Measurements from ENCODE around the gene CFAP20DC.
"Not testable (repeated sequence)": the region's sequence is repeated elsewhere in the genome, so short reads cannot be mapped to it uniquely, and the experiment has no call there.

Gene CFAP20DC

DNA sequence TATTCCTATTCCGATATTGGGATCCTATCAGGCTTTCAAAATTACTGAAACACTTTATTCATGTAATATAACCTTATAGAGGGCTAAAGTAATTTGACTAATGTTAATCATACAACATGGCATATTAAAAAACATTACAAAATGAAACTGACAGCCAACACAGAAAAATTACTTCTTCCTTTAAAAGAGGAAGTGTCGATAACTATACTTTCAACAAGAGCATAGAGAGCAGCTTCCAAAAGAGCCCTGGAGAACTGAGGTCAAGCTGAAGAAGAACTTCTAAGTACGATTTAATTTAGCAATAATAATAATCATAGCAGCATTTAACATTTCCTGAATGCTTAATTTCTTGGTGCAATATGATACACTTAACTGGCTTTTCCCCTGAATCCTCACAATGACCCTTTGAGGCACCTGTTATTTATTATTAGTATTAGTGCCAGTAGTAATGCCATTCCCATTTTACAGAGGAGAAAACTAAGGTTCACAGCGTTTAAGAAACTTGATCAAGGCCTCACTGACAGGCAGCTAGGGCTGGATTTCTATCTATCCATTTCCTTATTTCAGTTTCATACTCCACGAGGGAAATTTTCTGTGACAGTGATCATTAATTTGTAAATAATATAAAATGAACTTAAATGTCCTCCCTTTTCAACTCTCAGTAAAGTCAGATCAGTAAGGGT, 181.6 kb downstream of the CFAP20DC start:
- no peak for DNase-seq (ENCODE audit: low spot score)

- DNase-seq (ENCODE audit: low spot score) = no peak
Observed at GRCh38 chr3:58867621-58868020, 182.2 kb downstream of the CFAP20DC start.

- no peak for DNase-seq (ENCODE audit: low spot score)
Observed at GRCh38 chr3:58866079-58866478, 183.7 kb downstream of the CFAP20DC start.

DNA sequence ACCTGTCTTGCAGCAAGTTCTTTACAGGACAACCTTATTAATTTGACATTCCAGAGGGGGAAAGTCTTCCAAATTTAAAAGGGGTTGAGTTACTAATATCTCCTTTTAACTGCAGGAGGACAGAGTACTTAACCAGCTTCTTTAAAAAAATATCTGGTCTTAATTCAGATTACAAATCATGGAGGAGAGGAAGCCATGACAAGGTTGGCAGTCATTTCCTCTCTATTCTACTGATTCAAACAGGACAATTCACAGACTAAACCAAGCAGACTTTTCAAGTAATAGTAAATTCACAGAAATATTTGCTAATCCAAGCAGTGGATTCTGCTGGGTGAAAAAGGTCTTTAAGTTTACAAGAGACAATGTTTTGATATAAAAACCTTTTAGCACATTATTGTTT, 185.3 kb downstream of the CFAP20DC start:
- no peak for DNase-seq (ENCODE audit: low spot score)

- no peak for DNase-seq (ENCODE audit: low spot score)
Observed at GRCh38 chr3:58863206-58863605, 186.6 kb downstream of the CFAP20DC start.

GRCh38 chr3:58861551-58861950, 188.3 kb downstream of the CFAP20DC start:
- DNase-seq (ENCODE audit: low spot score) = no peak

DNA sequence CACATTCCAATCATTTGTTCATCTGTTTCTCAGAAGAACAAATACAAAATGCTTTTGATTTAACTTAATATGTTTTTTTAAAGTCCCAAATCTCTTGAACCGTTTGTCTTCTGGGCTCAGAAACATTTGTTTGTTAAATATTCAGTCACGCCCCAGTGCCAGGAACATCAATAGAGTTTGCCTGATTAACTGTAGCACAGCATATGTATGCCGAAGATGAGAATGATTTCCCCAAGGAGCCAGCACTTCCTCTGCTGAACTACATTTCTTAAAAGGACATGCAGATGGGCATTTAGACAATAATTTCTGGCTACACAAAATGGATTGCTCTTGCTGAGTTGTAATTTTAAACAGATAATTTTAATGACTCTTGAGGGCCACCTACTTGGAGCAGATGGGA, 191.7 kb downstream of the CFAP20DC start:
- DNase-seq (ENCODE audit: low spot score) = no peak

DNA sequence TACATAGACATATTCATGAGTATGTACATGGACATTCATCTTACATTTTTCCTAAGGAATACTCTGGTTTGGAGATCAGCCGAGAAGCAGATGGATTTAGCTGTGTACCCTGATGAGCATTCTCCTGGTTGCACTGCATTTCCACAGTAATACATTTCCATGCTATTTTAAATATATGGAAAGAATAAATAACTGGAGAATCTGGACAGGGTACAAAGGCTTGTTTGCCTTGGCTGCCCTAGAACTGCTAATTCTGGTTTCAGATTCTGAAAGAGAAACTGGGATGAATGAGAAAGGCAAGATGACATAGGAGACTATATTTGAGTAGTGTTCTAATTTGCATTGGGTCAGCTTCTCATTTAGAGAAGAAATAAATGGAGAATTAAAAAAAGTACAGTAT, 192.4 kb downstream of the CFAP20DC start:
- DNase-seq (ENCODE audit: low spot score) = no peak

DNA sequence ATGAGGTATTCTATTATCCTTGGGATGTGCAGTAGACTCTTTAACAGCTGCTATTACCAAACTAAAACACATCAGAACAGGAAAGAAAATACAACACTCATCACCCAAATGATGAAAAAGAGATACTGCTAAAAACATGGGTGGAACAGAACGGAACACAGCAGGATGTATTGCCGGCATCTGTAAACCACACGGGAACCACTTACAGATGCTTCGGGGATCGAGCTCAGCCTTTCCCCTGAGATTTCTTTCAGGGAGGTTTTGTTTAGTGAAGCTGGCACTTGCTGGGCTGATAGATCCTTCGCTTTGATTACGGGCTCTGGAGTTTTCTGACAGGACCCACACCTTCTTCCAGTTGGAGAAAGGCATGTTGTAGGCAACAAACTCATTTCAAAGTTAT, 201.0 kb downstream of the CFAP20DC start:
- DNase-seq (ENCODE audit: low spot score) = no peak

DNA sequence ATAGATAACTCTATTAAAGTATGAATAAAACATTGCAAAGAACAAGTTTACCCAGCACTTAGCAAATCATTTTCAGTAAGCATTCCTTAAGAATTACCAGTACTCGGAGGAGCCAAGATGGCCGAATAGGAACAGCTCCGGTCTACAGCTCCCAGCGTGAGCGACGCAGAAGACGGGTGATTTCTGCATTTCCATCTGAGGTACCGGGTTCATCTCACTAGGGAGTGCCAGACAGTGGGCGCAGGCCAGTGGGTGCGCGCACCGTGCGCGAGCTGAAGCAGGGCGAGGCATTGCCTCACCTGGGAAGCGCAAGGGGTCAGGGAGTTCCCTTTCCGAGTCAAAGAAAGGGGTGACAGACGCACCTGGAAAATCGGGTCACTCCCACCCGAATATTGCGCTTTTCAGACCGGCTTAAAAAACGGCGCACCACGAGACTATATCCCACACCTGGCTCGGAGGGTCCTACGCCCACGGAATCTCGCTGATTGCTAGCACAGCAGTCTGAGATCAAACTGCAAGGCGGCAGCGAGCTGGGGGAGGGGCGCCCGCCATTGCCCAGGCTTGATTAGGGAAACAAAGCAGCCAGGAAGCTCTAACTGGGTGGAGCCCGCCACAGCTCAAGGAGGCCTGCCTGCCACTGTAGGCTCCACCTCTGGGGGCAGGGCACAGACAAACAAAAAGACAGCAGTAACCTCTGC, 207.6 kb downstream of the CFAP20DC start:
- not testable (repeated sequence) for DNase-seq (ENCODE audit: low spot score)

GRCh38 chr3:58840949-58841348, 208.9 kb downstream of the CFAP20DC start:
- DNase-seq (ENCODE audit: low spot score) = no peak

DNA sequence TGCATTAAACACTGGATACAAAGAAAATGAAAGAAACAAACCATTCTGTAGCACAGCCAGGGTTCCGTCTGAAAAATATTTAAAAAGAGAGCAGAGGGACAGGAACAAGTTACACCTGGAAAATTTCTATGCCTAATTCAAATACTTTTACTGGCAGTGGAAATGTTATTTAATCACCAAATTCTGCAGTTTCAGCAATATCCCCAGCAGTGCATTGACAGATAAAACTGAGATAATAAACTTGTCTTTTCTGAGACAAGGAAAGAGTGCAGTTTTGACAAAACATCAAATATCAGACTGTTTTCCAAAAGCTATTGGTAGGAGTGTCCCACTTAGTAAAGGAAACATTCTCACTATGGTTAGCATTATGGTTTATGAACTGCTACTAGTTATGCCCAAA, 209.9 kb downstream of the CFAP20DC start:
- no peak for DNase-seq (ENCODE audit: low spot score)

DNA sequence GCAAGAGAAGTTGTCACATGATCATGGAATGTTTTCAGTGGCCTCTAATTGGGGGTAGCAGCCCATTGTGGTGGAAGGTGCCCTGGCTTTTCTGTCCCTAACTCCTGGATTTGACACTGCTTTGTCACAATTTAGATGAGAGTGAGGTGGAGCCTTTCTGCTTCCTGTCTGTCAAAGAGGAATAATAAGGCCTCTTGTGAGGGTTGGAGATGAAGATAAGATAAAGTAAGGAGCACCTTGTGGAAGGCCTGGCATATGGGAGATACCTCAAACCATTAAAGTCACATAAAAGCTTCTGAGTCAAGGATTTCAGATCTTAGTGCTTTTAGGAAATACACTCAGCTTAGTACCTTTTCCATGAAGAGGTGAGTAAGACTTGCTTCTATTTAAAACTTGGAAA, 210.6 kb downstream of the CFAP20DC start:
- no peak for DNase-seq (ENCODE audit: low spot score)

DNA sequence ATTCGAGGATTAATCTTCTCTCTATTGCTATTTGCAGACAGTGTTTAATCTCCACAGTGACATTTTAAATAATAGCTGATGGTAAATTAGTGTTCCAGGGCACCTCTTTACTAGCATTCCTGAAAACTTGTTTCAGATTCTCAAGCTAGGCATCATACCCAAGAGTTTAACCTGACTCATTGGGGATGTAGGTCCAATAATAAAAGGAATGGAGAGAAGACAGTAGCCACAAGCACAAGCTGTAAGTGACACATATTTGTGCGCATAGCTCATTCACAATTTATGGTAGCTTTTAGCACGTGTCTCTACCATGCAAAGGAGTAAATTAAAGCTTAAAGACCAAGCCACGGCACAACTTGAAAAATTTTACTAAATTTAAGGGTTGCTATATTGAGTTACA, 212.0 kb downstream of the CFAP20DC start:
- no peak for DNase-seq (ENCODE audit: low spot score)

- DNase-seq (ENCODE audit: low spot score) = no peak
Observed at GRCh38 chr3:58837141-58837843, 212.5 kb downstream of the CFAP20DC start.

GRCh38 chr3:58835086-58835485, 214.7 kb downstream of the CFAP20DC start:
- peak; percentile 49 for DNase-seq (ENCODE audit: low spot score)

GRCh38 chr3:58833491-58833890, 216.3 kb downstream of the CFAP20DC start:
- DNase-seq (ENCODE audit: low spot score) = no peak

GRCh38 chr3:58829321-58830000, 220.4 kb downstream of the CFAP20DC start:
- DNase-seq (ENCODE audit: low spot score) = peak; percentile 12

DNA sequence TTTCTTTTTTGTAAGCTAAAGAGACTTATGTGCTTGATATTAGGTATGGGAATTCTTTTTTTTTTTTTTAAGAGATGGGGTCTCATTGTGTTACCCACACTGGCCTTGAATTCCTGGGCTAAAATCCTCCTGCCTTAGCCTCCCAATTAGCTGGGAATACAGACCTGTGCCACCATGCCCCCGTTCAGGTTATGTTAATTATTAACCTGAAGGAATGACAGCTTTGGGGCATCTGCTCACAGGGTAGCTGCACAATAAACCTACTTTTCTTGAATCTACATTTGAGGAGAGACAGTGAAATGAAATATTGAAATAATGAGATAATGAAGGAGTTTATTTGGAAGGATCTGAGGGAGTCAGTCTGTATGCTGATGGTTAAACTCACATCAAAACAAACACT, 225.0 kb downstream of the CFAP20DC start:
- no peak for DNase-seq (ENCODE audit: low spot score)

- peak; percentile 79 for DNase-seq (ENCODE audit: low spot score)
Observed at GRCh38 chr3:58824285-58824684, 225.5 kb downstream of the CFAP20DC start.

DNA sequence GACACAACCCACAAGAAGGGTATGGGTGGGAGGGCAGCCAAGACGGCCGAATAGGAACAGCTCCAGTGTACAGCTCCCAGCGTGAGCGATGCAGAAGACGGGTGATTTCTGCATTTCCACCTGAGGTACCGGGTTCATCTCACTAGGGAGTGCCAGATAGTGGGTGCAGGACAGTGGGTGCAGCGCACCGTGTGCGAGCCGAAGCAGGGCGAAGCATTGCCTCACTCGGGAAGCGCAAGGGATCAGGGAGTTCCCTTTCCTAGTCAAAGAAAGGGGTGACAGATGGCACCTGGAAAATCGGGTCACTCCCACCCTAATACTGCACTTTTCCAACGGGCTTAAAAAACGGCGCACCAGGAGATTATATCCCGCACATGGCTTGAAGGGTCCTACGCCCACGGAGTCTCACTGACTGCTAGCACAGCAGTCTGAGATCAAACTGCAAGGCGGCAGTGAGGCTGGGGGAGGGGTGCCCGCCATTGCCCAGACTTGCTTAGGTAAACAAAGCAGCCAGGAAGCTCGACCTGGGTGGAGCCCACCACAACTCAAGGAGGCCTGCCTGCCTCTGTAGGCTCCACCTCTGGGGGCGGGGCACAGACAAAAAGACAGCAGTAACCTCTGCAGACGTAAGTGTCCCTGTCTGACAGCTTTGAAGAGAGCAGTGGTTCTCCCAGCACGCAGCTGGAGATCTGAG, 243.1 kb downstream of the CFAP20DC start:
- not testable (repeated sequence) for DNase-seq (ENCODE audit: low spot score)

- DNase-seq (ENCODE audit: low spot score) = no peak
Observed at GRCh38 chr3:58804914-58805313, 244.9 kb downstream of the CFAP20DC start.
